ENCODE results near the gene SDK2. TPM values are rescaled to one million over a fixed set of nuclear protein-coding genes. Genes with fewer than 3 reads are reported as not detected.

Gene SDK2
- polyA plus RNA-seq, 3 donors from 2014 or later = not detected

DNA sequence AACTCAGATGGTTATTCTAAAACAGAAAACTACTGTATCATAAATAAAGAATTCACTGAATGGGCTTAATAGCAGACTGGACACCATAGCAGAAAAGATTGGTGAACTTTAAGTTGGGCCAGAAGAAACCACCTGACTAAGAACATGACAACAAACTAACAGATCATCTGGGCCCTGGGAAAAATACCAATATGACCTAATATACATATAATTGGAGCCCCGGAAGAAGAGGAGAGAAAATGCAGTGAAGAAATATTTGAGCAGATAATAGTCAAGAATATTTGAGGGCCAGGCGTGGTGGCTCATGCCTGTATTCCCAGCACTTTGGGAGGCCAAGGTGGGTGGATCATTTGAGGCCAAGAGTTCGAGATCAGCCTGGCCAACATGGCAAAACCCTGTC, 25.5 kb upstream of the SDK2 start:
- no peak overlapping the region for H3K27ac Mint-ChIP-seq
- peaks cover 3 to 9% (median 4%) of the 10 kb centered on the region in 3 donors for H3K27me3 Mint-ChIP-seq (ENCODE audit: low read depth in 3 of 3)
- no peaks in the 10 kb centered on the region for H3K36me3 Mint-ChIP-seq
- peaks cover 0 to 5% (median 0%) of the 10 kb centered on the region in 6 donors for H3K9me3 Mint-ChIP-seq
- peaks cover 19 to 22% of the 10 kb centered on the region in 2 donors for H3K4me1 Mint-ChIP-seq
- H3K4me3 Mint-ChIP-seq = no peak overlapping the region
- no peak for DNase-seq

DNA sequence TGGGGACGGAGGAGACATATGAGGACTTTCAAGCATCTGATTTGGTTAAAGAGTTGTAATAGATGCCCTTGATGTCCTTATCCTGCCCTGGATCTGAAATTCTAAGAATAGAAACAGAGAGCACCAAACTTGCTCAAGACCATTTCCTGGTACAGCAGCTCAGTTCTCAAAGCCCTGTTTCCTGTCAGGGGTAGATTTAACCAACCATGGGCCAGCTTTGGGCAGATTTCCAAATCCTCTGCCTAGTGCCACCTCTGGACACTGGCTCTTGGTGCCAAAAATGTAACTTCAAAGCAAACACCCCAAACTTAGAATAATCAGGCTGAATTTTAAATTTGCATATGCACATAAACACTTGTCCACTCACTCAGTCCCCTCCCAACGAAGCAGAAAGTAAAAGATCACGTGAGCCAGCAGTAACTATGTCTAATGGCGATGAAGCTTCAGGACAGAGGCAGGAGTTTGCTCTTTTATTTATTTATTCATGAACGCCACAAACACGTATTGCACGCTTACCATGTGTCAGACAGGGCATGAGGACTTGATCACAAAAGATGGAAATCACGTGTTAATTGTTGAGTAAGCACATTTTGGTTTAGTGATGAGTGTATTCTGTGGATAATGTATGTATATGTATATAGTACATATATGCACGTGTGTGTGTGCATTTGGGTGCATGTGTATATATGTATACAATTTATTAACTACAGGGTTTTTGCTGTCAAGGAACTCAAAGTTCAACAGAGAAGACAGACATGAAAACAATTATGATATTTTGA, 23.1 kb upstream of the SDK2 start:
- peak overlapping the region in 3 of 6 donors; percentile 7 to 28 (median 9) for H3K27ac Mint-ChIP-seq
- peak overlapping the region; percentile 54 to 78 (median 64) for H3K4me3 Mint-ChIP-seq
- H3K9me3 Mint-ChIP-seq = peaks cover 0 to 5% (median 0%) of the 10 kb centered on the region in 6 donors
- H3K4me1 Mint-ChIP-seq = peaks cover 19 to 22% of the 10 kb centered on the region in 2 donors
- H3K36me3 Mint-ChIP-seq = no peaks in the 10 kb centered on the region
- peak in 2 of 3 donors; percentile 24 to 27 for DNase-seq
- peaks cover 3 to 11% (median 4%) of the 10 kb centered on the region in 3 donors for H3K27me3 Mint-ChIP-seq (ENCODE audit: low read depth in 3 of 3)

DNA sequence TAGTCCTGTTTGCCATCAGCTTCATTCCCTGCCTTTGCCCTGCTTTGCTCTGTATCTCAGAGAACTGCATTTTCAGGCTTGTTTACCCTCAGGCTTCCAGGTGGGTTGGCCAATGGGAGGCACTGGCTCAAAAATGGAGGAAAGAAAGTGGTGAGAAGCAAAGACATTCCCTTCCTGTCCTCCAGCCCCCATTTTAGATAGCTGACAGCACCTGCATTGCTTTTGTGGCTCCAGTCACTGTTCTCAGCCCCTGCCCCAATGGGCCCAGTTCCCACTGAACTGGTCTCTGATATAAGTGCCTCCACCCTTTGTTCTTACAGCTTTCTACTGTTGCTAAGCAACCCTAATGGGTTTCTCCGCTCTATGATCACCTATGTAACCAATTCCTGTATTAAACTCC, 19.4 kb upstream of the SDK2 start:
- Mint-ChIP-seq H3K27ac (no peak overlapping the region), H3K27me3 (ENCODE audit: low read depth in 3 of 3) (peaks cover 0 to 8% (median 6%) of the 10 kb centered on the region in 3 donors), H3K36me3 (no peaks in the 10 kb centered on the region), H3K4me3 (no peak overlapping the region), H3K9me3 (no peaks in the 10 kb centered on the region), H3K4me1 (peaks cover 19 to 22% of the 10 kb centered on the region in 2 donors)
- DNase-seq = no peak

DNA sequence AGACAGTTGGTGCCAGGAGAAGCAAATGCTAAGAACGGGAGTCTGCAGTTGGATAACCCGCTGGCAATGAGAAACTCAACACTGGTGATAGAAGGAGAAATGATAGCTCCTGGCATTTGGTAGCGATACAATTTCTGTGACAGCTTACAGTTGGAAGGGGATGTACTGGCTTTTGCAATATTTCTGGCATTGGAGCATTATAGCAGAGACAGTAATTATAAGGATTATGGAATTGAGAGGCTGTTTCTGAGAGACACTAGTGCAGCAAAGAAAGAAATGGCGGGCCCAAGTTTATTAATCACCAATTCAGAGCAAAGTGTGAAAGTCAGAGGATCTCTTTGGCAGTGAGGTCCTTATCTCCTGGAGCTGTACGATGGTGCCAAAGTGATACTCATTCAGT, 16.1 kb upstream of the SDK2 start:
- H3K27ac Mint-ChIP-seq = no peak overlapping the region
- no peak for DNase-seq
- no peaks in the 10 kb centered on the region for H3K9me3 Mint-ChIP-seq
- no peaks in the 10 kb centered on the region for H3K36me3 Mint-ChIP-seq
- H3K4me1 Mint-ChIP-seq = no peaks in the 10 kb centered on the region
- peaks cover 4 to 7% (median 4%) of the 10 kb centered on the region in 3 donors for H3K27me3 Mint-ChIP-seq (ENCODE audit: low read depth in 3 of 3)
- no peak overlapping the region for H3K4me3 Mint-ChIP-seq

DNA sequence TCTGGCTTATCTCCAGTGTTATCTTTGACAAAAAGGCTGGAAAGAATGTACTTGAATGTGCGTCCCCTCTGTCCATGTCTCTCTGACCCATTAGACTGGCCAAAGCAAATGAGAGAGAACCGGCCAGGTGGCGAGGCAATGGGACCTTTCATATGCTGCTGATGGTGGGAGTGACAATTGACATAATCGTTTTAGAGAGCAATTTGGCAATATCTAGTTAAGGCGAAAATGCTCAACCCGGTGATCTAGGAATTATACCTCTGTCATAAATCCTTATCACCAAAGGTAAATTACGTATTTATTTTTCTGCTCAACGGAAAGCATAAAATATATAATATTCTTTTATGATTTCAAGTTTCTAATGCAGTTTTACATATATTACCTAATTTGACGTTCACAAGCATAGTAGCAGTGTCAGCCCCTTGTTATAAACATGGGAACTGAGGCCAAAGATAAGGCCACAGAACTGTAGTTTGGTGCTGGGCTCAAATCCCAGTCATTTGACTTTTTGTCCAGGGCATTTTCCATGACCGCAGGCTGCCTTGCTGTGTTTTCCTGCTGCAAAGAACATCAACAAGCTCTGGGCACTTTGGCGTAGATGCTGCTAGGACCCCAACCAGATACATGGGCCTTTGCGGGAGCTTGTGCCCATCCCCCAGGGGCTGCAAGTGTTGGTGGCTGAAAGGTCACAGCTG, 14.7 kb upstream of the SDK2 start:
- H3K27ac Mint-ChIP-seq = no peak overlapping the region
- H3K4me3 Mint-ChIP-seq = no peak overlapping the region
- peaks cover 0 to 9% (median 0%) of the 10 kb centered on the region in 6 donors for H3K9me3 Mint-ChIP-seq
- H3K36me3 Mint-ChIP-seq = peaks cover 0 to 10% (median 0%) of the 10 kb centered on the region in 3 donors
- H3K27me3 Mint-ChIP-seq (ENCODE audit: low read depth in 3 of 3) = peaks cover 4 to 8% (median 7%) of the 10 kb centered on the region in 3 donors
- no peak for DNase-seq
- H3K4me1 Mint-ChIP-seq = no peaks in the 10 kb centered on the region

DNA sequence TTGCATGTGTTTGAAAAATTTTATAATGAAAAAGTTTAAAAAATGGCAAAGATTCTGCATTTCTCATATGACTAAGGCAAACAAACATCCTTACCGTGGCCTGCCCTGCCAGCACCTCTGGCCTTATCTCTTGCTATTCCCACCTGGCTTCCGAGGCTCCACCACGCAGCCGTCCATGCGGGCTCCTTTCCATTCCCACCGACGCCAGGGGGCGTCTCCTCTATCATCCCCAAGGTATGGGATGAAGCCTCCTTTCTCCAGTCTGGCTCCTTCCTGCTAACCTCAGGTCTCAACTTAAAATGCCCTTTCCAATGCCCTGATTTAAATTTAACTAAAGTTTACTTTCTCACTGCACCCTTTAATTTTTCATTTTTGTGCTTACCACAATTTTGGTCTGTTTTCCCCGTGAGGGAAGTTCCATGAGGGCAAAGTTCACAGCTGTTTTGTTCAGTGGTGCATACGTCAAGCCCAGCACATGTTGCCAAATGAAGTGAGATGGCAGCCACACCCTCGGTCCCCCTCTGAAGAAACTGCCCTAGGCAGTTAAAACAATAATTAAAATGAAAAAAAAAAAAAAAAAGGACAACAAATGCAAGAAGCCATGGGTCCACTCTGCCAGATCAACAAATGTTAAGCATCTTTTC, 13.3 kb upstream of the SDK2 start:
- H3K27me3 Mint-ChIP-seq (ENCODE audit: low read depth in 3 of 3) = peaks cover 2 to 10% (median 9%) of the 10 kb centered on the region in 3 donors
- no peaks in the 10 kb centered on the region for H3K4me1 Mint-ChIP-seq
- peaks cover 0 to 15% (median 4%) of the 10 kb centered on the region in 3 donors for H3K36me3 Mint-ChIP-seq
- no peak overlapping the region for H3K27ac Mint-ChIP-seq
- no peak overlapping the region for H3K4me3 Mint-ChIP-seq
- H3K9me3 Mint-ChIP-seq = peaks cover 0 to 9% (median 0%) of the 10 kb centered on the region in 6 donors
- peak in 2 of 3 donors; percentile 9 to 19 for DNase-seq

DNA sequence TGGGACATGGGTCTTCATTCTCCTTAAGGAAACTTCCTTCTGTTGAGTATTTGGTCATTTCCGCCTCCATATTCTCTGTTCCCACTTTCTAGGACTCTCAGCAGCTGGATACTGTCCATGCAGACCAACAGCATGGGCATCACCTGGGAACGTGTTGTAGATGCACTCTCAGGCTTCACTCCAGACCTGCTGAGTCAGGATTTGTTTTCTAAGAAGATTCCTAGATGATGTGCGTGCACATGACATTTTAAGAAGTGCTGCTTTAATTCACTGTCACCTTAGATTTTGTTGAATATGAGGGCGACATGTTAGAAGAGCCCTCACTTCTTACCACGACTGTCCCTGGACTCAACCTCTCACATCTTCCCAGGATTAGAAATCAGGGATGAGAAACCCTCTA, 10.0 kb upstream of the SDK2 start:
- no peak overlapping the region for H3K27ac Mint-ChIP-seq
- H3K36me3 Mint-ChIP-seq = peaks cover 0 to 15% (median 4%) of the 10 kb centered on the region in 3 donors
- peaks cover 2 to 9% (median 3%) of the 10 kb centered on the region in 3 donors for H3K27me3 Mint-ChIP-seq (ENCODE audit: low read depth in 3 of 3)
- no peaks in the 10 kb centered on the region for H3K4me1 Mint-ChIP-seq
- H3K4me3 Mint-ChIP-seq = no peak overlapping the region
- peaks cover 0 to 9% (median 0%) of the 10 kb centered on the region in 6 donors for H3K9me3 Mint-ChIP-seq
- DNase-seq = no peak

DNA sequence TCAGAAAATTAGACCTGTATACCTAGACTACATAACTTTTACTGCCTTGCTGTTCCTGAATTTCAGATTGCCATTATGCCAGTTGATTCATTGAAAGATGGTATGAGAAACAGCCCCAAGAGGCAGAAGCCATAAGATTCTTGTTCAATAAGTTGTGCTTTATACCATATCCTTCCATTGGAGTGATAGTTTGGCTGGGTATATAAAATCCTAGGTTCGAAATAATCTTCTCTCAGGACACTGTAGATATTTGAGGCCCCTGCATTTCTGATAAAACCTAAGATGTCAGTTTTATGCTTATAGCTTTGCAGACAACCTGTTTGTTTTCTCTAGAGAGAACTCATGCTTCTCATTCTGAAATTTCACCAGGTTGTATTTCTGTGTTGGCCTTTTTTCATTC, 9.6 kb upstream of the SDK2 start:
- no peak for DNase-seq
- Mint-ChIP-seq H3K9me3 (peaks cover 0 to 9% (median 0%) of the 10 kb centered on the region in 6 donors), H3K27ac (no peak overlapping the region), H3K4me3 (no peak overlapping the region), H3K4me1 (no peaks in the 10 kb centered on the region), H3K27me3 (ENCODE audit: low read depth in 3 of 3) (peaks cover 2 to 9% (median 3%) of the 10 kb centered on the region in 3 donors), H3K36me3 (peaks cover 0 to 15% (median 4%) of the 10 kb centered on the region in 3 donors)

DNA sequence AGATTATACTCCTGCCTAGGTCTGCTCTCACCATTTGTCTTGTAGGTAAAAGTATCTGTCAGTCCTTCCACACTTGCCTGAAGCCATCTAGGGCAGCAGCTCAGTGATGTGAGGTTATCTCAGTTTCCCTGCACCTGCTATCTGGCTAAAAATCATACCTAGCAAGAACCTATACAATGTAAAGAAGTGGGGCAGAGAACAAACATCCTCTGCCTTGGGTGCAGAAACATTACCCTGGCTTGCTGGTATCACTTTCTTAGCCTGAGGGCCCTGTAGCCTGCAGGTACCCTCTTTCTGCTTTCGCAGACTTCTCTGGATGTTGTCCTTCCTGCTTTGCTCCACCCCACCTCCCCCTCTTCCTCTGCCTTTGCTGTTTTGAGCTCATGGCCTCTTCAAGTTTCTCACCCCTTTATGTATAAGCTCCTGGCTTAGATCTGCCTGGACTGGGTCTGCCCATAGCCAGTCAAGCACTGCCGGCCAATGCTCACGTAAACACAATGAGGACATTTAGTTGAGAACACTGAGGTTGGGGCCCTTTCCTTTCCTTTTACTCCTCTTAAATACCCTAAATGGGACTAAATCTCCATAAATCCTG, 8.7 kb upstream of the SDK2 start:
- peaks cover 0 to 9% (median 0%) of the 10 kb centered on the region in 6 donors for H3K9me3 Mint-ChIP-seq
- H3K27ac Mint-ChIP-seq = no peak overlapping the region
- H3K36me3 Mint-ChIP-seq = peaks cover 0 to 15% (median 4%) of the 10 kb centered on the region in 3 donors
- peaks cover 2 to 12% (median 3%) of the 10 kb centered on the region in 3 donors for H3K27me3 Mint-ChIP-seq (ENCODE audit: low read depth in 3 of 3)
- H3K4me1 Mint-ChIP-seq = no peaks in the 10 kb centered on the region
- no peak for DNase-seq
- no peak overlapping the region for H3K4me3 Mint-ChIP-seq

DNA sequence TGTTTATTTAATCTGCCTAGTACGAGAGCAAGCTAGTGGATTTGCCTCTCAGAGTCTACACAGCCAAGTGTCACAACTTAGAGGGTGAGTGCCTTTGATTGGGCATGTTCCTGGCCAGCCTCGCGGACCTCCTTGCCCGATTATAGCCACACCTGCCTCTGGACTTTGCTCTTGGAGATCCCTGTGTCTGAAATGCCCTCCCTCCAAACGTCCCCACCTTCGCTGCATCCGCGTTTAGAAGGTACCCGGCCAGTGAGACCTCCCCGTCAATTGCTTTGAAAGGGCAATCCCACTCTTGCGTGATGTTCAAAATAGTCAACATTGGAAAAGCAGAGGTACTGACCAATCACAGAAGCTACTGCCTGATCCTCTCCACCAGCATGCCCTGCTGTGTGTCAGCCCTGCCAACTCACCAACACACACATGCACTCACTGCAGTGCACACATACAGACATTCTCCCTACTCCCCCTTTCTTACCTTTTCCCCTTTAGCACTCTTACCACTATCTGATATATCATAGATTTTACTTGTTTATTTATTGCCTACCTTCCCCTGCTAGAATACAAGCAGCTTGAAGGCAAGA, 6.5 kb upstream of the SDK2 start:
- Mint-ChIP-seq H3K36me3 (peaks cover 0 to 15% (median 4%) of the 10 kb centered on the region in 3 donors), H3K27me3 (ENCODE audit: low read depth in 3 of 3) (peaks cover 0 to 20% (median 17%) of the 10 kb centered on the region in 3 donors), H3K27ac (no peak overlapping the region), H3K4me3 (no peak overlapping the region), H3K9me3 (peaks cover 0 to 9% (median 0%) of the 10 kb centered on the region in 6 donors), H3K4me1 (peaks cover 0 to 2% of the 10 kb centered on the region in 2 donors)
- DNase-seq = no peak

DNA sequence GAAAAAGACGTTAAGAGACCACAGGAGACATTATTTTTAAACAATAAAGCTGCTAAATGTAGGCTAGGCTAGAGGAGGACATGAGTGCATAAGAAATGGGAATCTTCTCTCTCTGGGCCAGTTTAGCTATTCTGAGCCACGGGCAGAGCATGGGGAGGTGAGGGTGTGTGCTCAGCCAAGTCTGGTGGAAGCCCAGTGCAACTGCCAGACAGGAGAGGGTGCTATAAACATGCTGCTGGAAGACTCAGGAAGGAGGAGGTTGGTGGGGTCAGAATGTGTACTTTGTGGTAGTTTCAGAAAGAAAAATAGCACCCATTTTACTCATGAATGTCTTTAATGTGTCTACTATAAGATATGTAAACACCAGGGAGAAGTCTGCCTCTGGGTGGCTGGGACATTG, 5.9 kb upstream of the SDK2 start:
- H3K4me3 Mint-ChIP-seq = no peak overlapping the region
- H3K27ac Mint-ChIP-seq = no peak overlapping the region
- peaks cover 0 to 9% (median 0%) of the 10 kb centered on the region in 6 donors for H3K9me3 Mint-ChIP-seq
- peaks cover 4 to 20% (median 18%) of the 10 kb centered on the region in 3 donors for H3K27me3 Mint-ChIP-seq (ENCODE audit: low read depth in 3 of 3)
- H3K4me1 Mint-ChIP-seq = peaks cover 0 to 2% of the 10 kb centered on the region in 2 donors
- no peak for DNase-seq
- H3K36me3 Mint-ChIP-seq = peaks cover 0 to 15% (median 4%) of the 10 kb centered on the region in 3 donors

DNA sequence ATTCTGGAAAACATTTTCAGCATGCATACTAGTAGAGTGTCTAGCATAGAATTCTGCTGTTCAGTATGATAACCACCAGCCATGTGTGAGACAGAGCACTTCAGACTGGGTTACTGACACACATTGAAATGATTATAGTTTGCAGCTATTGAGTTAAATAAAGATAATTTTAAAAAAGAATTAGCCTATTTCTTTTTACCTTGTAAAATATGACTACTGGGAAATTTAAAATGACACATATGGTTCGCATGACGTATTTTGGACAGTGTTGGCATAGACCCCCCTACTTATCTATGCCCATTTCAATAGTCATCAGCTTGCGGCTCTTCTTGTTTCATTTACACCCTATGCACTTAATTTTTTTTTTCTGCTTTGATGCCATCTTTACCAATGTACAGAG, 4.7 kb upstream of the SDK2 start:
- Mint-ChIP-seq H3K9me3 (no peaks in the 10 kb centered on the region), H3K27me3 (ENCODE audit: low read depth in 3 of 3) (peaks cover 5 to 17% (median 17%) of the 10 kb centered on the region in 3 donors), H3K4me1 (peaks cover 0 to 3% of the 10 kb centered on the region in 2 donors), H3K27ac (no peak overlapping the region), H3K36me3 (peaks cover 0 to 5% (median 4%) of the 10 kb centered on the region in 3 donors), H3K4me3 (no peak overlapping the region)
- no peak for DNase-seq

DNA sequence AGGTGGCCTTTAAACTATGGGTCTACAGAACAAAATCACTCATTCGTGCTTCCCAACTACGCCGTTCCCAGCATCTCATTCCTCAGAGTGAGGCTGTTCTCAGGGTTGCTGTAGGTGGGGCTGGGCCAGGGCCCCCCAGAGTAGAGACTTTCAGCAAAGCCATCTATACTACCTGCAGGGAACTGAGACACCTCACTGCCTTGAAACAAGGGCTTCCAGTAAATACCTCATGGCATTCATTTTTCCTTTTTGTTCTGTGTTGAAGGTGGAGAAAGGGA, 4.2 kb upstream of the SDK2 start:
- Mint-ChIP-seq H3K4me3 (no peak overlapping the region), H3K36me3 (peaks cover 0 to 3% (median 2%) of the 10 kb centered on the region in 3 donors), H3K27ac (no peak overlapping the region), H3K9me3 (no peaks in the 10 kb centered on the region), H3K4me1 (peaks cover 0 to 4% of the 10 kb centered on the region in 2 donors), H3K27me3 (ENCODE audit: low read depth in 3 of 3) (peaks cover 6 to 17% (median 17%) of the 10 kb centered on the region in 3 donors)
- no peak for DNase-seq

Measured in immature natural killer cell (primary cell).